ENCODE measurements around the gene OTP.

- TF ChIP-seq CTCF (conservative IDR thresholded peaks at IDR 0.05; ENCODE audit: low read depth, low read length) (no peak), EZH2phosphoT487 (IDR thresholded peaks at IDR 0.05; ENCODE audit: borderline replicate concordance, low read length) (no peak), EZH2 (IDR thresholded peaks at IDR 0.05; ENCODE audit: low read length, unreplicated experiment) (no peak)
Measured at GRCh38 chr5:77635917-77636640, 2.4 kb downstream of the OTP start.

Measured in PC-3 (cell line).